AG04450 (cell line): ENCODE results near the gene RAPH1. TPM values are rescaled to one million over a fixed set of nuclear protein-coding genes. Genes with fewer than 3 reads are reported as not detected.

Experiments used
- CTCF ChIA-PET: fragments of 300-600, 350-600 bp; formaldehyde crosslinking; extraction: SDS; loops from one replicate; lab custom pipeline; 2022; ENCODE audit warnings: antibody characterized with exemption, inconsistent platforms; lab: Charles Lee
- POLR2A ChIA-PET: fragments of 350-600 bp; formaldehyde crosslinking; extraction: SDS; loops from one replicate; lab custom pipeline; 2021; ENCODE audit warnings: antibody characterized with exemption, inconsistent platforms; lab: Yijun Ruan, JAX
- DNase-seq: peaks from one replicate; pipeline ENCODE4 v3.0.0-alpha.2; 2011; ENCODE audit warnings: low read depth, low spot score
- H3K27ac ChIP-seq: one replicate; pipeline ENCODE4 v1.5.1; 2012; ENCODE audit warnings: low read depth, low read length, control low read depth
- H3K27me3 ChIP-seq: one replicate; pipeline ENCODE4 v1.6.0; 2012; ENCODE audit warnings: low read length; ENCODE audit not compliant: control insufficient read depth, insufficient read depth
- H3K4me3 ChIP-seq: 2 replicates; pipeline ENCODE4 v1.5.1; 2011; ENCODE audit warnings: mild to moderate bottlenecking, low read depth, low read length, control low read depth
- H3K9me3 ChIP-seq: 2 replicates; pipeline ENCODE4 v1.5.1; 2012; ENCODE audit warnings: low read length; ENCODE audit not compliant: control insufficient read depth, insufficient read depth
- polyA plus RNA-seq: library from polyadenylated mRNA; depleted of rRNA; stranded (reverse); fragments of >200 nt; gene quantifications from 2 replicates; pipeline ENCODE4 v1.2.3, GENCODE V29; 2011
- TF ChIP-seq, protein P1 (sequence below): IDR thresholded peaks from 2 replicates; pipeline ENCODE4 v1.5.1; 2011; ENCODE audit warnings: low read depth, low read length, control low read depth, inconsistent platforms

RAPH1 gene
- polyA plus RNA-seq, 1 experiment = 6.0 TPM

DNA sequence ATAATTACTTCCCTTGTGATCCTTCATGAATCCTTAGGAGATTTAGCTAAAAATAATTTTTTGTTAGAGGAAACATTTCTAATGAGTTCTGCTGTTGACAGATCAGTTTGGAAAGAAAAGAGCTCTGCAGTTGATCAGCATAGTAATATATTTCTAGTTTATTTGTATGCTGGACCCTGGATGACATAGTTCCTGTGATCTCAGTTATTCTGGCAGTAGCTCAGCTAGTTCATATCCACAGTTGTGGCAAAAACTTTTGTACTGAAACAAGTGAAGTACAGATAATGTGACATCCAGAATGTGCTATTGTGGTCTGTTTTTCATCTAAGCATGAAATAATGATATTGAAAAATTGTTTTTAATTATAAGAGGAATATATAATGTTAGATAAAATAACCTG, 173.2 kb downstream of the RAPH1 start:
- Histone ChIP-seq H3K9me3 (no peaks in the 10 kb centered on the region), H3K27ac (no peak overlapping the region), H3K4me3 (no peak overlapping the region), H3K27me3 (no peaks in the 10 kb centered on the region)
- TF ChIP-seq, protein P1, sequence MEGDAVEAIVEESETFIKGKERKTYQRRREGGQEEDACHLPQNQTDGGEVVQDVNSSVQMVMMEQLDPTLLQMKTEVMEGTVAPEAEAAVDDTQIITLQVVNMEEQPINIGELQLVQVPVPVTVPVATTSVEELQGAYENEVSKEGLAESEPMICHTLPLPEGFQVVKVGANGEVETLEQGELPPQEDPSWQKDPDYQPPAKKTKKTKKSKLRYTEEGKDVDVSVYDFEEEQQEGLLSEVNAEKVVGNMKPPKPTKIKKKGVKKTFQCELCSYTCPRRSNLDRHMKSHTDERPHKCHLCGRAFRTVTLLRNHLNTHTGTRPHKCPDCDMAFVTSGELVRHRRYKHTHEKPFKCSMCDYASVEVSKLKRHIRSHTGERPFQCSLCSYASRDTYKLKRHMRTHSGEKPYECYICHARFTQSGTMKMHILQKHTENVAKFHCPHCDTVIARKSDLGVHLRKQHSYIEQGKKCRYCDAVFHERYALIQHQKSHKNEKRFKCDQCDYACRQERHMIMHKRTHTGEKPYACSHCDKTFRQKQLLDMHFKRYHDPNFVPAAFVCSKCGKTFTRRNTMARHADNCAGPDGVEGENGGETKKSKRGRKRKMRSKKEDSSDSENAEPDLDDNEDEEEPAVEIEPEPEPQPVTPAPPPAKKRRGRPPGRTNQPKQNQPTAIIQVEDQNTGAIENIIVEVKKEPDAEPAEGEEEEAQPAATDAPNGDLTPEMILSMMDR = no peak
- ChIA-PET POLR2A (no interaction called here), CTCF (no interaction called here)
- DNase-seq = no peak

DNA sequence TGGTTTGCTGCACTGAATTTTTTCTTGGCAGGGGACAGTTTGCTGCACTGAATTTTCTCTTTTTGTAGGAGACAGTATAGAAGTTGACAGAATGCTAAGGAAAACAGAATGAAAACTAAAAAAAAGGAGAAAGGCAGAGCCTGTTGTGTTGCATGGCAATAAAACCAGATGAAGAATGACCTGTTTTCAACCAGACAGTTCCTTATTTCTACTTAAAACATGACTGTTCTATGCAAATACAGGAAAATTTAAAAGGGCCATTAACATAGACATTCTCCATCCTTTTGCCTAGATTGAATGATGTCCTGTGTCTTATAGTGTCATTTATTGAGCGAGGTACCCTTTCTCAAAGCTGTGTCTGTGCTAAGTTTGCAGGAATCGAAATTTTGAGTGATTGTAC, 173.6 kb downstream of the RAPH1 start:
- no peaks in the 10 kb centered on the region for H3K9me3 ChIP-seq
- POLR2A ChIA-PET = no interaction called here
- no peak overlapping the region for H3K27ac ChIP-seq
- no peak overlapping the region for H3K4me3 ChIP-seq
- H3K27me3 ChIP-seq = no peaks in the 10 kb centered on the region
- DNase-seq = no peak
- TF ChIP-seq, protein P1 = no peak
- CTCF ChIA-PET = no interaction called here

DNA sequence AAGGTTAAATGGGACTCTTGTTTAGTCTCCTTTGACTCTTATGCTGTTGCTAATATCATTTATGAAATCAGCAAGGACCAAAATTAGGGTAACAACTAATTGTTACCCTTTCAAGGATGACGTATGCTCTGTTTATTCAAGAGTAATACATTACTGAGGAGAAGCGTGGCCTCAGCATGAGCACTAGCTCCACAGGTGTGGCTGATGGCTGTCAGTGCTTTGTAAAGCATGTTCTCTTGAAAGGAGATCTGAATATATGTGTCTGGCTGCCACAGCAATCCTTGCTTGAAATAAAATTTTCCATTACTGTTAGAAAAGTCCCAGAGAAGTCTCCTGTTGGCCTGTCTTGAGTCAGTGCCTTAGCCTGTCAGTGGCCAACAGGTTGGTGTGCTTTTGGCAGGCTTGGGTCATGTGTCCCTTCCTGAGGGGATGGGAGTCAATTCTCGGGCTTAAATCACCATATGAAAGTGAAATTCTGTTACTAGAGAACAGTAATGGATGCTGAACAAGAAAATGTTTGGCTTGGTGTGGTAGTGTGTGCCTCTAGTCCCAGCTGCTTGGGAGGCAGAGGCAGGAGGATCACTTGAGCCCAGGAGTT, 174.2 kb downstream of the RAPH1 start:
- DNase-seq = no peak
- CTCF ChIA-PET = no interaction called here
- TF ChIP-seq, protein P1 = no peak

DNA sequence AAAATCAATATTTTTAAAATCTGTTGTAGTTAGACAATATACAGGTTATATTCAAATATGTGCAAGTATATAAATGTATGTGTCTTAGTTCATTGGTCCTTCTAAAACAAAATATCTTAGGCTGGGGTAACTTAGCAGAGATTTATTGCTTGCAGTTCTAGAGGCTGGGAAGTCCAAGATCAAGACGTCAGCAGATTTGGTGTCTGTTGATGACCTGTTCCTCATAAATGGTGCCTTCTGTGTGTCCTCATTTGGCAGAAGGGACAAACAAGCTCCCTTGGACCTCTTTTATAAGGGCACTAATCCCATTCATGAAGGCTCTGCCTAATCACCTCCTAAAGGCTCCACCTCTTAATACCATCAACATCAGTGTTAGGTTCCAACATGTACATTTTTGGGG, 175.7 kb downstream of the RAPH1 start:
- H3K4me3 ChIP-seq = no peak overlapping the region
- ChIA-PET CTCF (no interaction called here), POLR2A (no interaction called here)
- H3K27me3 ChIP-seq = no peaks in the 10 kb centered on the region
- TF ChIP-seq, protein P1 = no peak
- no peak overlapping the region for H3K27ac ChIP-seq
- DNase-seq = no peak
- H3K9me3 ChIP-seq = no peaks in the 10 kb centered on the region

More for the DNA sequence above, 174.2 kb downstream of the RAPH1 start:
- Histone ChIP-seq H3K9me3 (no peaks in the 10 kb centered on the region), H3K4me3 (no peak overlapping the region), H3K27me3 (no peaks in the 10 kb centered on the region), H3K27ac (no peak overlapping the region)
- POLR2A ChIA-PET = no interaction called here

DNA sequence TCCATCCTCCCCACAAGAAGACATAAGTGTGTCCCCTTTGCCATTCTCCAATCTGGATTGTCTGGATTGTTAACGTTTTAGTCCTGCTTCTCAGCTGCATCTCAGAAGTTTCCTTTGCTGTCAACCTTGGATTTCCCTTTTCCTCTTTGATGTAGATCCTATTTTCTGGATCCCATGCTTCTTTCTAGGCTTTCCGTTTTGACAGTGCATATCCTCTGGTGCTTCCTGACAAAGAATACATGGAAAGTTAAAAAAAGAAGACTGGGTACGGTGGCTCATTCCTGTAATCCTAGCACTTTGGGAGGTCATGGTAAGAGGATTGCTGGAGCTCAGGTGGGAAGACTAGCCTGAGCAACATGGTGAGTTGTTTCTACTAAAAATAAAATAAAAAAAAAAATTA, 180.1 kb downstream of the RAPH1 start:
- no peaks in the 10 kb centered on the region for H3K27me3 ChIP-seq
- H3K4me3 ChIP-seq = no peak overlapping the region
- no peaks in the 10 kb centered on the region for H3K9me3 ChIP-seq
- ChIA-PET CTCF (no interaction called here), POLR2A (no interaction called here)
- H3K27ac ChIP-seq = no peak overlapping the region
- TF ChIP-seq, protein P1 = no peak
- no peak for DNase-seq
